HL-60 (cell line): ENCODE results near the gene DAPK1.

Experiments used
- DNase-seq, 2 experiments: peaks; one replicate each; pipeline ENCODE4 v3.0.0-alpha.2; 2010 to 2020; ENCODE audit warnings: low read depth in 1 of 2, low spot score in 1 of 2
- H3K27ac ChIP-seq: fragments of 250-450 bp; sonication (Bioruptor Pico); replicated peaks from 2 replicates; pipeline ENCODE4 v1.5.1; 2020; ENCODE audit warnings: mild to moderate bottlenecking, moderate library complexity
- H3K27me3 ChIP-seq: fragments of 250-450 bp; sonication (Bioruptor Pico); 2 replicates; pipeline ENCODE4 v1.5.1; 2021; ENCODE audit warnings: mild to moderate bottlenecking, moderate library complexity; ENCODE audit not compliant: insufficient read depth, poor library complexity, severe bottlenecking
- H3K4me3 ChIP-seq: replicated peaks from 2 replicates; pipeline ENCODE4 v1.5.1; 2011; ENCODE audit warnings: mild to moderate bottlenecking, control low read depth, low read length; ENCODE audit not compliant: insufficient read depth
- CTCF ChIP-seq: IDR thresholded peaks from one replicate; pipeline ENCODE4 v1.5.1; 2011; ENCODE audit warnings: low read length, control low read depth, inconsistent platforms; ENCODE audit not compliant: insufficient read depth
- GABPA ChIP-seq: IDR thresholded peaks from 2 replicates; pipeline ENCODE4 v1.6.1; 2012; ENCODE audit warnings: low read depth
- POLR2AphosphoS5 ChIP-seq: IDR thresholded peaks from 2 replicates; pipeline ENCODE4 v1.6.1; 2012; ENCODE audit warnings: low read depth
- REST ChIP-seq: IDR thresholded peaks from 2 replicates; pipeline ENCODE4 v1.6.1; 2012; ENCODE audit warnings: low read depth; ENCODE audit not compliant: insufficient replicate concordance
- SPI1 ChIP-seq: IDR thresholded peaks from 2 replicates; pipeline ENCODE4 v1.6.1; 2012; ENCODE audit warnings: low read depth, mild to moderate bottlenecking, borderline replicate concordance

Gene DAPK1

GRCh38 chr9:87567001-87567400 lies 69.3 kb downstream of the DAPK1 start:
- Histone ChIP-seq H3K27me3 (no peaks in the 10 kb centered on the region), H3K4me3 (no peak overlapping the region), H3K27ac (no peak overlapping the region)
- TF ChIP-seq POLR2AphosphoS5 = no peak
- TF ChIP-seq SPI1 = no peak
- no peak for TF ChIP-seq GABPA
- no peak for TF ChIP-seq REST
- no peak for TF ChIP-seq CTCF
- no peak for DNase-seq

- no peak overlapping the region for H3K27ac ChIP-seq
- no peak overlapping the region for H3K4me3 ChIP-seq
- DNase-seq = no peak
- no peaks in the 10 kb centered on the region for H3K27me3 ChIP-seq
- TF ChIP-seq GABPA (no peak), SPI1 (no peak), POLR2AphosphoS5 (no peak), REST (no peak), CTCF (no peak)
These were observed 69.9 kb downstream of the DAPK1 start for GRCh38 chr9:87567571-87567970.

- TF ChIP-seq POLR2AphosphoS5 = no peak
- TF ChIP-seq CTCF = no peak
- no peak for TF ChIP-seq SPI1
- no peak for TF ChIP-seq REST
- no peak for TF ChIP-seq GABPA
- Histone ChIP-seq H3K4me3 (no peak overlapping the region), H3K27ac (no peak overlapping the region), H3K27me3 (no peaks in the 10 kb centered on the region)
- no peak for DNase-seq
These were observed 70.3 kb downstream of the DAPK1 start for GRCh38 chr9:87567983-87568382.
